PFSK-1 (cell line): ENCODE data around the gene SYNDIG1L.

Experiments used
- FOXP2 ChIP-seq: optimal IDR thresholded peaks from 2 replicates; pipeline ENCODE3; 2011; ENCODE audit warnings: borderline replicate concordance, control low read depth, inconsistent platforms; ENCODE audit not compliant: insufficient read depth; ENCODE audit errors: extremely low read length, extremely low read depth
- POLR2AphosphoS5 ChIP-seq: IDR thresholded peaks from 2 replicates; pipeline ENCODE4 v1.6.1; 2012; ENCODE audit warnings: low read depth, mild to moderate bottlenecking, control low read depth, low read length, moderate library complexity
- SIN3A ChIP-seq: IDR thresholded peaks from 2 replicates; pipeline ENCODE4 v1.6.1; 2012; ENCODE audit warnings: mild to moderate bottlenecking, low read length, moderate library complexity, borderline replicate concordance; ENCODE audit not compliant: insufficient read depth
- TAF1 ChIP-seq: IDR thresholded peaks from 2 replicates; pipeline ENCODE4 v1.6.1; 2012; ENCODE audit warnings: low read length, control low read depth, borderline replicate concordance; ENCODE audit not compliant: insufficient read depth
- TF ChIP-seq, protein P1 (sequence below), 2 experiments: IDR thresholded peaks; 2 replicates each; pipeline versions ENCODE4 v1.6.1 to v1.8.0; 2011 to 2012; ENCODE audit warnings: low read depth in 2 of 2, low read length in 2 of 2, control low read depth in 1 of 2, inconsistent platforms in 1 of 2, mild to moderate bottlenecking in 1 of 2, moderate library complexity in 1 of 2; ENCODE audit not compliant: insufficient read depth in 1 of 2

The SYNDIG1L gene

GRCh38 chr14:74402401-74403251, 23.4 kb downstream of the SYNDIG1L start:
- TF ChIP-seq FOXP2 = no peak

GRCh38 chr14:74401504-74402241, 24.3 kb downstream of the SYNDIG1L start:
- no peak for TF ChIP-seq FOXP2
- TF ChIP-seq, protein P1, sequence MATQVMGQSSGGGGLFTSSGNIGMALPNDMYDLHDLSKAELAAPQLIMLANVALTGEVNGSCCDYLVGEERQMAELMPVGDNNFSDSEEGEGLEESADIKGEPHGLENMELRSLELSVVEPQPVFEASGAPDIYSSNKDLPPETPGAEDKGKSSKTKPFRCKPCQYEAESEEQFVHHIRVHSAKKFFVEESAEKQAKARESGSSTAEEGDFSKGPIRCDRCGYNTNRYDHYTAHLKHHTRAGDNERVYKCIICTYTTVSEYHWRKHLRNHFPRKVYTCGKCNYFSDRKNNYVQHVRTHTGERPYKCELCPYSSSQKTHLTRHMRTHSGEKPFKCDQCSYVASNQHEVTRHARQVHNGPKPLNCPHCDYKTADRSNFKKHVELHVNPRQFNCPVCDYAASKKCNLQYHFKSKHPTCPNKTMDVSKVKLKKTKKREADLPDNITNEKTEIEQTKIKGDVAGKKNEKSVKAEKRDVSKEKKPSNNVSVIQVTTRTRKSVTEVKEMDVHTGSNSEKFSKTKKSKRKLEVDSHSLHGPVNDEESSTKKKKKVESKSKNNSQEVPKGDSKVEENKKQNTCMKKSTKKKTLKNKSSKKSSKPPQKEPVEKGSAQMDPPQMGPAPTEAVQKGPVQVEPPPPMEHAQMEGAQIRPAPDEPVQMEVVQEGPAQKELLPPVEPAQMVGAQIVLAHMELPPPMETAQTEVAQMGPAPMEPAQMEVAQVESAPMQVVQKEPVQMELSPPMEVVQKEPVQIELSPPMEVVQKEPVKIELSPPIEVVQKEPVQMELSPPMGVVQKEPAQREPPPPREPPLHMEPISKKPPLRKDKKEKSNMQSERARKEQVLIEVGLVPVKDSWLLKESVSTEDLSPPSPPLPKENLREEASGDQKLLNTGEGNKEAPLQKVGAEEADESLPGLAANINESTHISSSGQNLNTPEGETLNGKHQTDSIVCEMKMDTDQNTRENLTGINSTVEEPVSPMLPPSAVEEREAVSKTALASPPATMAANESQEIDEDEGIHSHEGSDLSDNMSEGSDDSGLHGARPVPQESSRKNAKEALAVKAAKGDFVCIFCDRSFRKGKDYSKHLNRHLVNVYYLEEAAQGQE (IDR thresholded peaks at IDR 0.05; ENCODE audit: insufficient read depth in 1 of 2, low read depth in 2 of 2, low read length in 2 of 2) = no peak

DNA sequence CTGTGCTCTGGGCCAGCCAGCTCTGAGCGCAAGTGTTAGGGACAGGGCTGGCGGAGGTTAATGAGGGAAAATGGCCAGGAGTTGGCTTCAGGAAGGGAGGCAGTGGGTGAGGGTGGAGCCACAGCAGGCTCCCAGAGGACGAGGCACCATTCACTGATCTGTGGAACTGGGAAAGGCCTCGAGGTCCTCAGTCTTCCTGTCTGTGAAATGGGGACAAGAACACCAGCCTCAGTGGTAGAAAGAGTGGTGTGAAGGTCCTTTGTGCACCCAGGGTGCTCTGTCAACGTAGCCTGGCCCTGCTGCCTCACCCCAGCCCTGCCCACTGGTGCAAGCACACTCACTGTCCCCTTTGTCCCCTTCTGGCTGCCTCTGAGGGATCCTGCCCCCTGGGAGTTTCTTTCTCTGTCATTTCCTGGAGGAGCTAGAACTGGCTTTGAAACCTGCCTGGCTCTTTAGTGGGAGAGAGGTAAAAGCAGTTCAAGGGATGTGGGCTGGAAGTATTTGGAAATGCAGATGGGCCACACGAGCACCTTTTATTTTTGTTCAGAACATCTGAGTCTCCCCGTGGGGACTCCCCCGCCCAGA, 25.0 kb downstream of the SYNDIG1L start:
- TF ChIP-seq, protein P1 (IDR thresholded peaks at IDR 0.05; ENCODE audit: insufficient read depth in 1 of 2, low read depth in 2 of 2, low read length in 2 of 2) = no peak
- TF ChIP-seq SIN3A (no peak), POLR2AphosphoS5 (no peak), TAF1 (no peak), FOXP2 (no peak)

GRCh38 chr14:74400031-74400685, 25.9 kb downstream of the SYNDIG1L start:
- no peak for TF ChIP-seq POLR2AphosphoS5
- TF ChIP-seq, protein P1 (IDR thresholded peaks at IDR 0.05; ENCODE audit: insufficient read depth in 1 of 2, low read depth in 2 of 2, low read length in 2 of 2) = no peak
- TF ChIP-seq FOXP2 = no peak
- no peak for TF ChIP-seq SIN3A
- TF ChIP-seq TAF1 = no peak

- TF ChIP-seq TAF1 = no peak
- no peak for TF ChIP-seq POLR2AphosphoS5
Observed at GRCh38 chr14:74395094-74395493, 30.9 kb downstream of the SYNDIG1L start.

GRCh38 chr14:74394549-74394948, 31.5 kb downstream of the SYNDIG1L start:
- no peak for TF ChIP-seq POLR2AphosphoS5
- no peak for TF ChIP-seq TAF1
- no peak for TF ChIP-seq SIN3A
- no peak for TF ChIP-seq FOXP2
